Activated naive CD4-positive, alpha-beta T cell treated with anti-CD3 and anti-CD28 coated beads, Interleukin-2, amount 50 U/mL, for 16 hours (primary cell): ENCODE data around the gene SNRPD3.
"Not testable (repeated sequence)": the region's sequence is repeated elsewhere in the genome, so short reads cannot be mapped to it uniquely, and the experiment has no call there.

Experiments used
- DNase-seq: peaks from one replicate; pipeline ENCODE4 v3.0.0-alpha.2; 2020

Gene SNRPD3

DNA sequence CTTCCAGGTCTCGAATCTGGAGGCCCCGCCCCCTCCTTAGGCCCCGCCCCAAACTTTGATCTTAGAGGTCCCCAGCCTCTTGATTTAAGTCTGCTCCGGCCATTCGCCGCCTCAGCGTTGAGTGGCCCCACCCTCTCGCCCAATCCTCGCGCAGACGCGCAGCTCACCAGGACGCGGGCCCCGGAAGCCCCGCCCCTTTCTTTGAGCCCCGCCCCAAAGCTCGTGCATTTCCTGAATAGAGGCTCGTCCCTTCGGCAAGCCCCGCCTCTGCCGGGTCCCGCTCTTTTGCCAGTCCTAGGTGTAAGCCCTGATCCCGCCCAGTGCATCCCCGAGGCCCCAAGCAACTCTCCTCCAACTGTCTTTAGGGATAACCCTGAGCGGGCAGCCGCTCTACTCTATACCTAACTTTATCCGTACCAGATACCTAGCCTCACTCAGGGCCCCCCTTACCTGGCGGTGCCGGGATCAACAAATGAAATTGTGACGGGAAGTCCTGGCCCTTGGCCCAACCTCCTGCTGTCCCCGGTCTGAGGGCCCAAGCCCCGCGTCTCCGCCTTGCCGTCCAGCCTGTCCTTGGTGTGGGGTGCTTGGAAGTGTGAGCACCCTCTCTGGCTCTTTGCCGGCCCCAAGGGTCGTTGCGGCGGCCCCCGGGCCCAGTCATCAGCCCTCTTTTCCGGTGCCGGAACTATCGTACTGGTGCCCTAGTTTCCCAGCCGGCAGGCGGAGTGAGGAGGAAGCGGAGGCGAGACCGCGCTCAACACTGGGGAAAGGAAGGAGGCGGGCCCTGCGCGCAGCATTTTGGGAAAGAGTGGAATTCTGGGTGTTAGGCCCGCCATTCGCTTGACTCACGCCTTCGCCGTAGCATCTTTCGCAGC, at the start of gene SNRPD3:
SNRPD3 (plus strand) TSS at position 835 of the 875 bp plus-strand sequence. CDS start 1,676 bp downstream, outside the sequence.
- peak; percentile 99 for DNase-seq

DNA sequence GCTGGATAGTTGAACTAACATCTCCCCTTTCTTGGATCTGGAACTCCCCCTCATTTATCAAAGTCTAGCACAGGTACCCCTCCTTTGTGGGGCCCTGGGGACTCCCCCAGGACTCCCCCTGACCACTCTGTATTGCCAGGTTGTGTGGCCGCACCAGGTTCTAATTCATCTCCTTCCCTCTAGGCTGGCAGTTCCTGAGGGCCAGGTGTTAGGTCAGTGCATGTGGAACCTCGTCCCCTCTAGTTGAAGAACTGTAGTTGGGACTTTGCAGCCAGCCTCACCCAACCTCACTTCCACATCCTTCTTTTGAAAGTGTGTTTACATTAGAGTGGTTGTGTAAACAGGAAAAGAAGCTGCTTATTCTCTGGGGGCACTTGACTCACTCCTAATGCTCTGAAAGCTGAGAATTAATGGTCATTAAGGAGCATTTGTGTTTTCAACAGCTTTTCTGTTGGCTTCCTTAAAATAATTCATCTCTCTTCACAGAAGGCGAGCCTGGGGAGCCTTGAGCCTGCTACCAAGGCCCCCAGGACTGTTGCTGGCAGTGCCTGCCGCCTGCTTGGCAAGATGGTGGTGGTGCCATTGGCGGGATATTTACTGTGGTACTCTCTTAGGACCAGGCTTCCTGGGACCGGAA, 48.9 kb upstream of the SNRPD3 start:
- no peak for DNase-seq

DNA sequence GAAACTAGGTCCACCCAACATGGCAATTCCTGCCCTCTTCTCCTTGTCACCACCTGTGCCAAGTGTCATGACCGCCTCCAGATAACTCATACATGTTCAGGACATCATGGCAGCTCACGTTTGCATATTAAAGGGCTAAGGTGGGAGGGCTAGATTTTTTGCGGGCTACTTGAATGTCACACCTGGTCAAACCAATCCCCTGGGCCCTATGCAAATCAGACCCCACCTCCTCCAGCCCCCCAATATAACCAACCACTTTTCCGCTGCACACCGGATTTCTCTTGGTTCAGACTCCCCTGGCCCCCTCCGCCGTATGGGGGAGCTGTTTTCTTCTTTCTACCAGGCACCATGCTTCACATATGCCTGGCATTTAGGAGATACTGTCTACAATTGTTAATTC, 48.1 kb upstream of the SNRPD3 start:
- no peak for DNase-seq

DNA sequence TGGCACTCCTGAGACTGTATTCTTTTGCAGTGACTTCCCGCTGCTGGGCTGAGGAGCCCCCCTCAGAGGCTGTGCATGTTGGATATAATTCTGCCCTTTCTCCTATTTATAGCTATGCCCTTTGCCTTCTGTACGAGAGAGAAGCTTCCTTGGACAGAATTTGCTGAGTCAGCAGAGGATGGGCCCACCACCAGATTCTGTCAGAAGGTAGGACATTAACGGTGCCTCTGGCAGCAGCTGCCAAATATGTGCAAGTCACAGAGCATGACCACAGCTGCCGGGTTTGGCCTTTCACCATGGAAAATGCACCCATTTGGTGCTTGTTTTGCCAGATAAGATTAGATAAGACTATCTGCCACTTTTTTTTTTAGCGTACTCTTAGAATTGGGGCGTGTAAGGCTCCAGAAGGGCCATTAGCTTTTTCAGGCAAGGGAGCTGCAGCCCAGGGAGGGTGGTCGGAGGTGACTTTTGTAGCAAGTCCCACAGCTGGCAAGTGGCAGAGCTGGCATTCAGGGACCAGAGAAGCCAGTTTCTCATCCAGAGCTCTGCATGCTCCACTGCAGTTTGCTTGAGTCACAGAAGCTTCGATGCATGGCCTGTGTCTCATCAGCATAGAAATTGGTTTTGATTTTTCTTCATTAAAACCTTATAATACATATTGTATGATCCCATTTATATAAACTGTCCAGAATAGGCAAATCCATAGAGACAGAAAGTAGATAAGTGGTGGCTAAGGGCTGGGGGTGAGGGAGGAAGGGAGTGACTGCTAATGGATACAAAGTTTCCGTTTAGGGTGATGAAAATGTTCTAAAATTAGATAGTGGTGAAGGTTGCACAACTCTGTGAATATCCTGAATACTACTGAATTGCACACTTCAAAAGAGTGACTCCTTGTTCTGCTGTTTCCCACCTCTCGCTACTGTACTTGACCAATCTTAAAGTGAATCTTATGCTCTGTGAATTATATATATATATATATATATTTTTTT, 44.9 kb upstream of the SNRPD3 start:
- DNase-seq = no peak

DNA sequence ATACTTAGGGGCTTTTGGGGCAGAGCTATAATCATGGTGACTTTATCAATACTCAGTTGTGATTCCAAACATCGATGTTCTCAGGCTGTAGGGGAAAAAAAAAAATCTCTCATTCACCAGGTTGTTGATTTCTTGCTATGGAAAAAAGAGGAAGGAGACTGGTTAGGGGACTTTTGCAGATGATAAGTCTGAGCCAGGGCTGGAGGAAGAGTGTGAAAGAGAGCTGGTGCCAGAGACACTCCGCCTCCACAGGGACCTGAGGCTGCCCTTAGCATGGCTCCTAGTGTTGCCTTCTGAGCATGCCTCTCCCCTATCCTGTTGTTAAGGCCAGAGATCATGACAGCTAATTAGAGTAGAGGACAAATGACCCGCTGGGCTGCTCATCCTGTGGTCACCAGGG, 43.8 kb upstream of the SNRPD3 start:
- DNase-seq = no peak

DNA sequence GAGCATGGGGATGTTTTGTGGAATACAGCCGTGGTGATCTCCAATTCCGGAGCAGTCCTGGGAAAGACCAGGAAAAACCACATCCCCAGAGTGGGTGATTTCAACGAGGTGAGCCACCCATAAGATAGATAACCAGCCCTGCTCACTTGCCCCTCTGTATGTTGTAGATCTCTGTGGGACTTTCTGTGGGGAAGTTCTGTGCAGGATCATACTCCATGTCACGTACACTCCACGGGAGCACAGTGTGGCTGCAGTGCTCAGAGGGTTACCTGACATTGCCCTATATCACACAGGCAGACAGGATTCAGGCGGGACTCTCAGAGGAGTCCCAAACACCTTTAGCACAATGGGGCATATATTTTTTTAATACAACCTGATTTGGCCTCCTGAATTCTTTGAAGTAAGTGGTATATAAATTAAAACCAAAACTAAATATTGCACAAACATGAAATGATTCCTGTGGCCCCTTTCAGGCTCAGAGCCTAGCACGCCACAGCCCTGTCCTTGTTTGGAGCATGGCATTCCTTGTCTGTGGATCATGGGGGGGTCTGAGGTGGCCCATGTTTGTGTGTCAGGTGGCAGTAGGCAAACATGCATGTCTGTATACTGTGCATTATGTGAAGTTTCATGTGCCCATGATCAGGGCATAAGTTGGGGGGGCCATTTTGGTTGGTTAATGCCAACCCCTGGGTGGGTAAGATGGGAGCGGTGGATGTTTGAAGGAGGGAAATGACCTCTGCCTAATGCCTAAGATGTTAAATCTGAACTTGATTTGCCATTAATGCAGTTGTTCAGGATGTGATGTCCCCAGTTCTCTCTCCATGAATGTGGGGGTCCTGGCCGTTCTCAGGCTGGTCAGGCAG, 42.2 kb upstream of the SNRPD3 start:
- DNase-seq = no peak

DNA sequence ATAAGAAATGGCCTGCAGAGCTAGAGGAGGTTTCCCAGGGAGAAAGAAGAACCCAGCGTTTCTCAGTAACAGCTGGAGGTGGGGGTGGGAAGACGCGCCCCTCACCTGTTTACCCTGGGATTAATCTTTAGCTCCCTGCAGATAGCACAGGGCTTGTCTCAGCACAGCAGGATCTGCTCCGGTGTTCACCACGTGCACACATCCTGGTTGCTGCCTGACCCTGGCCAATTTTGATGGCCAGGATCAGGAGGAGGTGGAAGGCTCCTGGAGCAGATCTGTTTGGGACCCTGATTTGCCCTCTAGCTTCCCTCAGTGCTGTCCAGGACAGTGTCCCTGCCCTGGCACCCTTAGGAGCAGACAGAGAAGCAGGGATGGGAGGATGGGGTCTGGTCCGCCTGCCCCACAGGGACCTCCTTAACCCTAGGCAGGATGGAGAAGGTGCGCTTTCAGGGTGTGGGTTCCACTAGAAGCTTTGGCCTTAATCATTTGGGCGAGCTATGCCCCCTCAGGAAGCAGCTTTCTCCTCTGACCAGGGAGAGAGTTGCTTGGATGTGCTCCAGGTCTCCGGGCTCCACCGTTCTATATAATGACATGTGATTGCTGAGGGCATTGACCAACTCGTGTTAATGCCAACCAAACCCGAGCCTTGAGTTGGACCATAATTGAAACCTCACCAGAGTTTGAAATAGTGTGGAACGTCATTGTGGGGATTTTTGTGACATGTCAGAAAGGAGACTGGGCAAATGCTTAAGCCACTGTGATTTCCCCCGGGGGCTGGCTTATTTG, 41.4 kb upstream of the SNRPD3 start:
- DNase-seq = no peak

DNA sequence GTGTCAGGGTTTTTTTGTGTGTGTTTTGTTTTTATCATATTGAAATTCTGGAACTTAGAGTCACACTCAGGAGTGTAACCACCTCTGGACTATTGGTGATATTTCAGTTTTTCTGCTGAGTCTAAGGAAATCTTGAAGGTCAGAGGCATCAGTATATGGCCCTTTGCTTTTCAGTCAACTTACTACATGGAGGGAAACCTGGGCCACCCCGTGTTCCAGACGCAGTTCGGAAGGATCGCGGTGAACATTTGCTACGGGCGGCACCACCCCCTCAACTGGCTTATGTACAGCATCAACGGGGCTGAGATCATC, 40.8 kb upstream of the SNRPD3 start:
- DNase-seq = no peak

DNA sequence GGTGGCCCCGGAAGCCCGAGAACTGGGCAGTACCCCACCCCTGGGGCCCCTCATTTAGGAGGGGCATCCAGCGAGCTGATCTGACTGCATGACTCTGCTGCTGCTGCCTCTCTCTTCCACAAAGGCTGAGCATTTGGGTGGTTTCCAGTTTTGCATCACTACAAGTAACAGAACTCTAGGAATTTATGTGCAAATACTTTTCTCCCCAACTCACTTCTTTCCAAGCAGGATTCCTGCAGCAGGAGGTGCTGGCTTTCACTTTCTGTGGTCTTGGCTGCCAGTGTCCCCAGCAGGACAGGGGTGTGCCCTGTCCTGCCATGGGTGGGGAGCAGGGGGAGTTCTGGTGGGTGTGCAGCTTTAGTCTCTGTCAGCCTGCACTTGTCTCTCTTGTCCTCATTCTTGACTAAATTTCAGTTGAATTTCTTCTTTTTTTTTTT, 39.5 kb upstream of the SNRPD3 start:
- DNase-seq = no peak

DNA sequence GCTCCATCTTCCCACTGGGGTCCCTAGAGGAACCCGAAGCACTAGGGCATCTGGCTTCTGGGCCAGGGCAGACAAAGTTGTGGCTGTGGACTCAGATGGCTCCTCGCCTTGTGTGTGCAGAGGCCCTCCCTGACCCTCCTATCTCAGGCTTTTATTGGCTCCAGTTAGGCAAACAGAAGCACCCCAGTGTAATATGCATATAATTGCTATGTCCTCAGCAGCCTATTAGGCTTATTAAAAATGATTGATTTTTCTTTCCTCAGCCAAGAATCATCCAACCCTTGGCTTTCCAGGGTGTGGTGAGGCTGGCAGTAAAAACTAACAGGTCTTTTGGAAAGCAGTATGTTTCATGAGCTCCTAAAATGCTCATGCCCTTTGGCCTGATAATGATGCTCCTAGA, 38.4 kb upstream of the SNRPD3 start:
- DNase-seq = no peak

DNA sequence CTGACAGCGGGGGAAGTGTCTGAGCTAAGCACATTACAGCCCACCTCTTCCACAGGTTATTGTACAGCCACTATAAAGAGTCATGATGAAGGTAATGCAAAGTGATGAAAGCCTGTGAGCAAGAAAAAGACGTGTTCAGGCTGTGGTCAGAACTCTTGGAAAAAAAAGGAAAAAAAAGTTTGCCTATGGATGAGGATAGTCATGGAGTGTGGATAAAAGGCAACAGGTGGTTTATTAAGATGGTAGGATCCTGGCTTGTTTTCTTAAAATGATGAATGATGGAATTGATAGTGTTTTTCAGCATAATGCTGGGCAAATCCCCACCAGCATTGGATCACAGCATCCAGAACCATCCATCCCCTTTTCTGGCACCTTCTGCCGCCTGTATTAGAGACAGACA, 37.6 kb upstream of the SNRPD3 start:
- DNase-seq = no peak

DNA sequence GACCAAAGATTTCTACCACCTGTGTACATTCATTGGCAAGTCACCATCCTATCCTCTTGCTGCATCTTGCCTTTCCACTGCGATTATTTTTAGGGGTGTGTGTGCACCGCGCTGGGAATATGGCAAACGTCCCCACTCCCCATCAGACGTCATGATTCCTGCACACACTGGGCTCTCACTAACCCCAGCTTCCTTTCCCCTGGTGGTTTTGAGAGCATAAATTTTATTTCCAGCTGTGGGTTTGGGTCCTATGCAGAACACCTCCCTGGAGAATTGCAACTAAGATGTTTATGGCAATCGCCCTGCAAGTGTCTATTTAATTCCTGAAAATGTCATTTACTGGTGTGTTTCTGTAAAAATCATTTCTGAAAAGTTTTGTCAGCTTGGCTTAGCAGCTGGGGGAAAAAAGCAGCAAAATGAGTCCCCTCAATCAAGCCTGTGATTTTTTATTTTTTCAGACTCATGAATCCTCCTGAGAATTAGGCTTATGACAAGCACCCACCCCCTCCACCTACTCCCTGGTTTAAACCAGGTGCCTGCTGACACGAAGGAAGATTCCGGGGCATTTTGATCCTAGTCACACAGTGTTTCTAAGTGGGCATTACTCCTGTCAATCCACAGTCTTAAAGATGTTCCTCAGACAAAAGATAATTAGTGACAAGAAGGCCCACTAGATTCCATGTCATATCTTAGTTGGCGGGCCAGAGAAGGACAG, 36.9 kb upstream of the SNRPD3 start:
- DNase-seq = no peak

DNA sequence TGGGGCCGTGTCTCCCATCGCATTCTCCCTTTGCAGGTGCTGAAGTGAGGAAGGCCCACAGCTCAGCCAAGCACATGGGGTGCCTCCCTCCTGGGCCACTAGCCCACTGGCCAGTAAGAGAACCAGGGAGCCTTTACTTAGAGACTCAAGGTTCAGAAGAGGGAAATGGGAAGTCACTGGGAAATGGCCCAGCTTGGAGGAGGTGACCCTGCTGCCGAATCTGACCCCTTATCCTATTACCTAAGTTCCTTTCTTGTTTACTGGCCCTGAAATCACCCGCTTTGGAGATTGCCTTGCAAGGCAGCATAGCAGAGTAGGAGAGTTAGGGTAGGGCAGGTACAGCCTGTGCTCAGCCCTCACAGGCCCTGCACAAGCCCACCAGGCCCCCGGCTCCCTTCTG, 36.3 kb upstream of the SNRPD3 start:
- no peak for DNase-seq

DNA sequence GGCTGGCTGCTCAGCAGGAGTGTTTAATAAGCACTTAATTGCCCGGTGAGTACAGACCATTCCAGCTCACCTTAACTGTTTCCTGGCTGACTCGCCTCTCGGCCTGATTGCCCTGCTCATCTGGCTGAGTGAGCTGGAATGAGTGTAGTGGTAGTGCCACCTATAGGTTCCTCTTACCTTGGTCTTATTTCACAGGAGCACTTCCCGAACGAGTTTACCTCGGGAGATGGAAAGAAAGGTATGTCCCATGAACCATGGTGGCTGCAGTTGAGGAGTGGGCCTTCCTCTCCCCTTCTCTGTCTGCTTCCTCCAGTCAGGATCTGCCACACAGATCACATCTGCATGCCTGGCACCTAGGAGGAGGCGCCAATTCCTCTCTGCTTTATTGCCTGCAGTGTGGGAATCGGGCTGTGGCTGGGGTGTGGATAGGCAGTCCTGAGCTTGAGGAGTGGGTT, 34.0 kb upstream of the SNRPD3 start:
- DNase-seq = peak; percentile 29

DNA sequence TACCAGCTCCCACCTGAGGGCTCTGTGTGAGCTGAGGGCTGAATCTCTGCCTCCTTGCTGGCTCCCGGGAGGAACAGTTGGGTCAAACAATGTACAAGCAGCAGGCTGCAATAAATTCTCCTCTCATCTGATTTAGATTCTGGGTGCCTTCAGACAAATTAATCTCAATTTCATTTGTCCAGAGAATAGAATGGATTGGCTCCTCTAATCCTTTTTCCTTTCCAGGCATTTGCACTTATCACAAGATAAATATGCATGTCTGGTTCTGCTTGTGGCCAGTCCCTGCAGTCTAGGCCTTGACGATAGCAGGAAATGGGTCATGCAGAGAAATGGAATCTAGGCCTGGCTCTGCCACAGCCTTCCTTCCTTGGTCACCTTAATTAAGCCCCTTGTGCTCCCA, 31.9 kb upstream of the SNRPD3 start:
- DNase-seq = no peak

DNA sequence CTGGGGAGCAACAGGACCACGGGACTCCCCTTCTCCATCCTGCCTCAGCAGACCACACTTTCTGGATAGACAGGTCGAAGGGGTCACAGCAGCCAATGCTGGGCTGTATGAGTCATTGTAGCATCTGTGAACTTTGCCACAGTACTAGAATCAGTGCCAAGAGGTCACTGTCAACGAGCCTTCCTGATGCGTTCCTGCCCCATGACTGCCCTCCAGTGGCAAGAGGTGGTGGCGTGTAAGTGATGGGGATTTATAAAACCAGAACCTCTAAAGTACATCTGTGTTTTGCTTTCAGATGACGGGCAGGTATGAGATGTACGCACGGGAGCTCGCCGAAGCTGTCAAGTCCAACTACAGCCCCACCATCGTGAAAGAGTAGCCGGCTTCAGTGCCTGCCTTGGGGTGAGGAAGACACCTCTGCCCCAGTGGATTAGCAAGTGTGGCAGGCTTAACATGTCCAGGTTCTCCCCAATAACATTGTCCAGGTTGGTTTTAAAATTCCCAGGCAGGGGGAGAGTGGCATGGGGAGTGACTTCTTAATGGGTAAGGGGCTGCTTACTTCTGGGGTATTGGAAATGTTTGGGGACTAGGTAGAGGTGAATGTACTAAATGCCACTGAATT, 30.3 kb upstream of the SNRPD3 start:
- DNase-seq = peak; percentile 78

DNA sequence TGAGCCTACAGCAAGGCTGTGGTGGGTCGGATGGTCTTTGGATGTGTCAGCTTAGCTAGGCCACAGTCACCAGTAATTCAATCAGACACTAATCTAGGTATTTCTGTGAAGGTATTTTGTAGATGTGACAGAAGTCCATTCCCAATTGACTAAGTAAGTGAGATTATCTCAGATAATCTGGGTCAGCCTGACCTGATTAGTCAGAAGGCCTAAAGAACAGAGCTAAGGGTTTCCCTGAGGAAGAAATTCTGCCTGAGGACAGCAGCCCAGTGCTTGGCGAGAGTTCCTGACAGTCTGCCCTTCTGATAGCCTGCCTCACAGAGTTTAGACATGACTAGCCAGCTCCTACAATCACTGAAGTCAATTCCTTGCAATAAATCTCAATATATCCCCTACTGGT, 29.6 kb upstream of the SNRPD3 start:
- no peak for DNase-seq

DNA sequence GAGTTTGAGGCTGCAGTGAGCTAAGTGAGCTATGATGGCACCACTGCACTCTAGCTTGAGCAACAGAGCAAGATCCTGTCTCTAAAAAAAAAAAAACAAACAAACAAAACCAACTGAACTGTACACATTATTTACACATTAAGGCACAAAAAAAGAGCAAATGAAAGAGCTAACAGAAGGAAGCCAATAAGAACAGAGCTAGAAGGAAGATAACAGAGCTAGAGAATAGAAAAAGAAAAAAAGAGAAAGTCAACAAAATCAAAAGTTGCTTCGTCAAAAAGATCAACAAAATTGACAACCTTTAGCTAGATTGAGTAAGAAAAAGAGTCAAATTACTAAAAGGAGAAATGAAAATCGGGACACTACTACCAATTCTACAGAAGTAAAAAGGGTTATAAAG, 25.9 kb upstream of the SNRPD3 start:
- DNase-seq = no peak

DNA sequence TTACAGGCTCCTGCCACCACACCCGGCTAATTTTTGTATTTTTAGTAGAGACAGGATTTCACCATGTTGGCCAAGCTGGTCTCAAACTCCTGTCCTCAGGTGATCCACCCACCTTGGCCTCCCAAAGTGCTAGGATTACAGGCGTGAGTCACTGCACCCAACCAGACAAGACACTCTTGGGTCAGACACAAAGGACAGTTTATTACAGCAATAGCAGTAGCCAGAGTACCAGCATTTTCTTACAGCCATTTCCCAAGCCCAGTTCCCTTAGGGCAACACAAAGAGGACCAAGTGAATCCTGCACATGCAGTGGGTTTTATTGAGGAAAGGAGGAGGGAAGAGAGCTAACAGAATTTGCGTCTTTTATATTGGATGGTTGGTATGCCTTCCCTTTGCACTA, 24.8 kb upstream of the SNRPD3 start:
- DNase-seq = not testable (repeated sequence)

DNA sequence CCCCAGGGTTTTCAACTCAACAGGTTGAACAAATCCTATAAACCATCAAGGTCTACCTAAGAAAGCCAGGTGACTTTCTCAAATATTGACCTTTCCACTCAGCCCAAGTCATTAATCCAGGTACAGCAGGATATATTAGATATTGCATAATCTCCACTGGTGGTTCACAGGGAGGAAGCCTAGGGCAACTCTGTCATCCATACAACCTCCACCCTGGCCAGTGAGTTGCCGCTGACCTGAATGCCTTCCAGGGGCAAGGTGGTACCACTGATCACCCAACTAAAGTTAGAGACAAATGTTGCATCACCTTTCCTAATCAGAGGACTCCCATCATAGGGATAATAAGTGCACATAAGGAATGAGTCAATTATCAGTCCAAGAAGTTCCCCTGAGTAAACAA, 23.7 kb upstream of the SNRPD3 start:
- no peak for DNase-seq
